ENCODE results near the gene OCIAD2. TPM values are rescaled to one million over a fixed set of nuclear protein-coding genes. Genes with fewer than 3 reads are reported as not detected.

The OCIAD2 gene
- total and polyA plus RNA-seq, 4 donors = 8.5 to 159 (median 26.5) TPM

DNA sequence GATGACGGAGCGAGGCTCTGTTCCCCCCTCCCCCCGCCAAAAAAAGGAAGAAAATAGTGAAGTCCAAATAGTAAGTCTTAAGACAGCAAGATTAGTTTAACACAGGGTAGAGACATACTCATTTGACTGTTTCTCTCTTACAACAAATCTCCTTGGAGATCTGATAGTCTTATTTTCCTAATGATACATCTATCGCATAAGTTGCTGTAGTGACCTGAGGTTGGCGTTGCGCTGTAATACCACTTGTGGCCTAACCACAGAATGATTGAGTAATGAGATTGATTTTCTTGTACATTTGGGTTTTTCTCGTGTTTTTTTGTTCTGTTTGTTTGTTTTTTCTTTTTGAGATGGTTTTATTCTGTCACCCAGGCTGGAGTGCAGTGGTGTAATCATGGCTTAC, 48.4 kb downstream of the OCIAD2 start:
- no peak for TF ChIP-seq FOXA2 (IDR thresholded peaks at IDR 0.05)
- TF ChIP-seq, protein P1, sequence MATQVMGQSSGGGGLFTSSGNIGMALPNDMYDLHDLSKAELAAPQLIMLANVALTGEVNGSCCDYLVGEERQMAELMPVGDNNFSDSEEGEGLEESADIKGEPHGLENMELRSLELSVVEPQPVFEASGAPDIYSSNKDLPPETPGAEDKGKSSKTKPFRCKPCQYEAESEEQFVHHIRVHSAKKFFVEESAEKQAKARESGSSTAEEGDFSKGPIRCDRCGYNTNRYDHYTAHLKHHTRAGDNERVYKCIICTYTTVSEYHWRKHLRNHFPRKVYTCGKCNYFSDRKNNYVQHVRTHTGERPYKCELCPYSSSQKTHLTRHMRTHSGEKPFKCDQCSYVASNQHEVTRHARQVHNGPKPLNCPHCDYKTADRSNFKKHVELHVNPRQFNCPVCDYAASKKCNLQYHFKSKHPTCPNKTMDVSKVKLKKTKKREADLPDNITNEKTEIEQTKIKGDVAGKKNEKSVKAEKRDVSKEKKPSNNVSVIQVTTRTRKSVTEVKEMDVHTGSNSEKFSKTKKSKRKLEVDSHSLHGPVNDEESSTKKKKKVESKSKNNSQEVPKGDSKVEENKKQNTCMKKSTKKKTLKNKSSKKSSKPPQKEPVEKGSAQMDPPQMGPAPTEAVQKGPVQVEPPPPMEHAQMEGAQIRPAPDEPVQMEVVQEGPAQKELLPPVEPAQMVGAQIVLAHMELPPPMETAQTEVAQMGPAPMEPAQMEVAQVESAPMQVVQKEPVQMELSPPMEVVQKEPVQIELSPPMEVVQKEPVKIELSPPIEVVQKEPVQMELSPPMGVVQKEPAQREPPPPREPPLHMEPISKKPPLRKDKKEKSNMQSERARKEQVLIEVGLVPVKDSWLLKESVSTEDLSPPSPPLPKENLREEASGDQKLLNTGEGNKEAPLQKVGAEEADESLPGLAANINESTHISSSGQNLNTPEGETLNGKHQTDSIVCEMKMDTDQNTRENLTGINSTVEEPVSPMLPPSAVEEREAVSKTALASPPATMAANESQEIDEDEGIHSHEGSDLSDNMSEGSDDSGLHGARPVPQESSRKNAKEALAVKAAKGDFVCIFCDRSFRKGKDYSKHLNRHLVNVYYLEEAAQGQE (IDR thresholded peaks at IDR 0.05) = no peak
- no peak for TF ChIP-seq HNF4G (IDR thresholded peaks at IDR 0.05)
- TF ChIP-seq NR2F2 (IDR thresholded peaks at IDR 0.05) = no peak
- Histone ChIP-seq H3K27ac (ENCODE audit: low read depth in 1 of 2, low read length in 2 of 2) (no peak overlapping the region), H3K36me3 (ENCODE audit: control insufficient read depth in 4 of 4, insufficient read depth in 3 of 4, low read depth in 1 of 4, low read length in 3 of 4) (peaks cover 7 to 25% (median 20%) of the 10 kb centered on the region in 4 donors), H3K27me3 (ENCODE audit: control insufficient read depth in 4 of 4, insufficient read depth in 4 of 4, low read length in 3 of 4) (no peaks in the 10 kb centered on the region), H3K9me3 (ENCODE audit: control insufficient read depth in 4 of 4, low read length in 3 of 4) (no peaks in the 10 kb centered on the region), H3K4me1 (ENCODE audit: control insufficient read depth in 4 of 4, insufficient read depth in 4 of 4, low read length in 3 of 4) (peaks cover 0 to 1% (median 0%) of the 10 kb centered on the region in 4 donors), H3K9ac (ENCODE audit: low read depth in 1 of 2, low read length in 2 of 2) (no peak overlapping the region), H3K4me3 (ENCODE audit: low read depth in 1 of 3, low read length in 3 of 3) (no peak overlapping the region)
- WGBS = 84% methylated on average over 7 of the region's 7 CpGs
- no peak for DNase-seq (ENCODE audit: low spot score)

DNA sequence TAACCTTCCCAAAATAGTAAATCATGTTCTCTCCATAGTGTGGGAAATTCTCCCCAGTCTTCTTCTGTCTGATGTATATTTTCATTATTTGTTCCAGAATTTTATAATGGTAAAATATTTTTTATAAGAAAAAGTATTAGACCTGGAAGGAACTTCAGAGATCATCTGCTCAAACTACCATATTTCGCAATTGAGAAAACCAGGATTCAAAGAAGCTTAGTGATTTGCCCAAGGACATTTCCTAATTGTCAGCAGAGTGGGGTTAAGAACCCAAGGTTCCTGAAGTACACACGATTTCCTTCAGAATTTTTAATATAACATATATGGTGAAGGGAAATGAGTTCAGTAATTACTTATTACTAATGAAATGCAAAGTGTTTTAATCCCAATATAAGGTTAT, 51.6 kb downstream of the OCIAD2 start:
- H3K36me3 ChIP-seq (ENCODE audit: control insufficient read depth in 4 of 4, insufficient read depth in 3 of 4, low read depth in 1 of 4, low read length in 3 of 4) = peaks cover 9 to 32% (median 17%) of the 10 kb centered on the region in 4 donors
- 93% methylated on average over 2 of the region's 2 CpGs for WGBS

DNA sequence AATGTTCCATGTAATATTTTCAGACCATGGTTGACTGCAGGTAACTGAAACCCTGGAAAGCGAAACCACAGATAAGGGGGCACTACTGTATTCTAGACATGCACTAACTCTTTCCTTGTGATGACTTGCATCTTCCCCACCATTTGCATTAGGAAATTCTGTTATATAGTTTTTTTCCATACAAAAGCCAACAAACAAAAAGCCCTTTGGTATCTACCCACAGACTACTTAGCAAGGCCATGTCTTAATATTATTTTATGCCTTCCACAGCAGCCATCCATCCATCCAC, 52.2 kb downstream of the OCIAD2 start:
- H3K4me1 ChIP-seq (ENCODE audit: control insufficient read depth in 4 of 4, insufficient read depth in 4 of 4, low read length in 3 of 4) = peaks cover 0 to 1% (median 0%) of the 10 kb centered on the region in 4 donors
- no peak for DNase-seq (ENCODE audit: low spot score)
- H3K27ac ChIP-seq (ENCODE audit: low read depth in 1 of 2, low read length in 2 of 2) = no peak overlapping the region
- H3K4me3 ChIP-seq (ENCODE audit: low read depth in 1 of 3, low read length in 3 of 3) = no peak overlapping the region
- no peak for TF ChIP-seq HNF4A (conservative IDR thresholded peaks at IDR 0.05)
- TF ChIP-seq, protein P1 (IDR thresholded peaks at IDR 0.05) = no peak
- no peak for TF ChIP-seq FOXA1 (IDR thresholded peaks at IDR 0.05)
- TF ChIP-seq SP1 (IDR thresholded peaks at IDR 0.05) = no peak
- TF ChIP-seq TAF1 (conservative IDR thresholded peaks at IDR 0.05) = no peak
- TF ChIP-seq FOXA2 (IDR thresholded peaks at IDR 0.05) = no peak
- no peak for TF ChIP-seq NR2F2 (IDR thresholded peaks at IDR 0.05)
- TF ChIP-seq EGR1 (IDR thresholded peaks at IDR 0.05; ENCODE audit: low read depth in 2 of 2) = no peak
- TF ChIP-seq, protein P2, sequence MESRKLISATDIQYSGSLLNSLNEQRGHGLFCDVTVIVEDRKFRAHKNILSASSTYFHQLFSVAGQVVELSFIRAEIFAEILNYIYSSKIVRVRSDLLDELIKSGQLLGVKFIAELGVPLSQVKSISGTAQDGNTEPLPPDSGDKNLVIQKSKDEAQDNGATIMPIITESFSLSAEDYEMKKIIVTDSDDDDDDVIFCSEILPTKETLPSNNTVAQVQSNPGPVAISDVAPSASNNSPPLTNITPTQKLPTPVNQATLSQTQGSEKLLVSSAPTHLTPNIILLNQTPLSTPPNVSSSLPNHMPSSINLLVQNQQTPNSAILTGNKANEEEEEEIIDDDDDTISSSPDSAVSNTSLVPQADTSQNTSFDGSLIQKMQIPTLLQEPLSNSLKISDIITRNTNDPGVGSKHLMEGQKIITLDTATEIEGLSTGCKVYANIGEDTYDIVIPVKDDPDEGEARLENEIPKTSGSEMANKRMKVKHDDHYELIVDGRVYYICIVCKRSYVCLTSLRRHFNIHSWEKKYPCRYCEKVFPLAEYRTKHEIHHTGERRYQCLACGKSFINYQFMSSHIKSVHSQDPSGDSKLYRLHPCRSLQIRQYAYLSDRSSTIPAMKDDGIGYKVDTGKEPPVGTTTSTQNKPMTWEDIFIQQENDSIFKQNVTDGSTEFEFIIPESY (IDR thresholded peaks at IDR 0.05) = no peak
- TF ChIP-seq JUND (IDR thresholded peaks at IDR 0.05) = no peak
- TF ChIP-seq, protein P3, sequence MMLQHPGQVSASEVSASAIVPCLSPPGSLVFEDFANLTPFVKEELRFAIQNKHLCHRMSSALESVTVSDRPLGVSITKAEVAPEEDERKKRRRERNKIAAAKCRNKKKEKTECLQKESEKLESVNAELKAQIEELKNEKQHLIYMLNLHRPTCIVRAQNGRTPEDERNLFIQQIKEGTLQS (IDR thresholded peaks at IDR 0.05) = no peak
- H3K36me3 ChIP-seq (ENCODE audit: control insufficient read depth in 4 of 4, insufficient read depth in 3 of 4, low read depth in 1 of 4, low read length in 3 of 4) = peaks cover 9 to 34% (median 13%) of the 10 kb centered on the region in 4 donors
- no peaks in the 10 kb centered on the region for H3K9me3 ChIP-seq (ENCODE audit: control insufficient read depth in 4 of 4, low read length in 3 of 4)
- no peak overlapping the region for H3K9ac ChIP-seq (ENCODE audit: low read depth in 1 of 2, low read length in 2 of 2)
- 97% methylated on average over 1 of the region's 1 CpG for WGBS
- H3K27me3 ChIP-seq (ENCODE audit: control insufficient read depth in 4 of 4, insufficient read depth in 4 of 4, low read length in 3 of 4) = no peaks in the 10 kb centered on the region

More for the DNA sequence above, 51.6 kb downstream of the OCIAD2 start:
- Histone ChIP-seq H3K4me3 (ENCODE audit: low read depth in 1 of 3, low read length in 3 of 3) (no peak overlapping the region), H3K27me3 (ENCODE audit: control insufficient read depth in 4 of 4, insufficient read depth in 4 of 4, low read length in 3 of 4) (no peaks in the 10 kb centered on the region), H3K9me3 (ENCODE audit: control insufficient read depth in 4 of 4, low read length in 3 of 4) (no peaks in the 10 kb centered on the region), H3K27ac (ENCODE audit: low read depth in 1 of 2, low read length in 2 of 2) (no peak overlapping the region), H3K9ac (ENCODE audit: low read depth in 1 of 2, low read length in 2 of 2) (no peak overlapping the region), H3K4me1 (ENCODE audit: control insufficient read depth in 4 of 4, insufficient read depth in 4 of 4, low read length in 3 of 4) (peaks cover 0 to 1% (median 0%) of the 10 kb centered on the region in 4 donors)
- DNase-seq (ENCODE audit: low spot score) = no peak
- TF ChIP-seq HNF4A (conservative IDR thresholded peaks at IDR 0.05) = no peak
- no peak for TF ChIP-seq FOXA1 (IDR thresholded peaks at IDR 0.05)
- no peak for TF ChIP-seq SP1 (IDR thresholded peaks at IDR 0.05)
- TF ChIP-seq, protein P2 (IDR thresholded peaks at IDR 0.05) = no peak
